AG04450 (cell line): ENCODE data around the gene RIC3. TPM values are rescaled to one million over a fixed set of nuclear protein-coding genes. Genes with fewer than 3 reads are reported as not detected.

Experiments
- CTCF ChIA-PET: fragments of 300-600, 350-600 bp; formaldehyde crosslinking; extraction: SDS; loops from one replicate; lab custom pipeline; 2022; ENCODE audit warnings: antibody characterized with exemption, inconsistent platforms; lab: Charles Lee
- POLR2A ChIA-PET: fragments of 350-600 bp; formaldehyde crosslinking; extraction: SDS; loops from one replicate; lab custom pipeline; 2021; ENCODE audit warnings: antibody characterized with exemption, inconsistent platforms; lab: Yijun Ruan, JAX
- DNase-seq: peaks from one replicate; pipeline ENCODE4 v3.0.0-alpha.2; 2011; ENCODE audit warnings: low read depth, low spot score
- H3K27ac ChIP-seq: one replicate; pipeline ENCODE4 v1.5.1; 2012; ENCODE audit warnings: low read depth, low read length, control low read depth
- H3K27me3 ChIP-seq: one replicate; pipeline ENCODE4 v1.6.0; 2012; ENCODE audit warnings: low read length; ENCODE audit not compliant: control insufficient read depth, insufficient read depth
- H3K4me3 ChIP-seq: 2 replicates; pipeline ENCODE4 v1.5.1; 2011; ENCODE audit warnings: mild to moderate bottlenecking, low read depth, low read length, control low read depth
- H3K9me3 ChIP-seq: 2 replicates; pipeline ENCODE4 v1.5.1; 2012; ENCODE audit warnings: low read length; ENCODE audit not compliant: control insufficient read depth, insufficient read depth
- polyA plus RNA-seq: library from polyadenylated mRNA; depleted of rRNA; stranded (reverse); fragments of >200 nt; gene quantifications from 2 replicates; pipeline ENCODE4 v1.2.3, GENCODE V29; 2011
- TF ChIP-seq, protein P1 (sequence below): IDR thresholded peaks from 2 replicates; pipeline ENCODE4 v1.5.1; 2011; ENCODE audit warnings: low read depth, low read length, control low read depth, inconsistent platforms

Gene RIC3
- polyA plus RNA-seq, 1 experiment, result not detected

DNA sequence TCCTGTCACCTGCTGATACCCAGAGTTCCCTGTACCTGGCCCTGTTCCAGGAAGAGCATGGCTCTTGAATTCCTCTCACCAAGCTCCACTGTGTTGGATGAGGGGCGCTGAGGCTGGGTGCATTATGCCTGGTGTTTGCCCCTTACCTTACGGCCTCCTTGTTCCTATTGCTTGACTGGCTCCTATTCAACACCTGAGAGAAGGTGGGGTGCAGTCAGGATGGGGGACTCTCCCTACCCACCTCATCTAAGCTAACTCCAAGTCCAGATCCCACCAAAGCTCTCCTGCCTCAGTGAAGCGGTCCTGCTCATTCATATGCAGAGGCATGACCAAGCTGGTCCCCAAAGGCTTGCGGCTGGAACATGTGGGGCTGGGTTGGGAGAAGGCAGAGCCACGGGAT, 35.8 kb upstream of the RIC3 start:
- ChIA-PET POLR2A (no interaction called here), CTCF (interaction anchor here (0.8 to 1.4 kb wide), 2 partner anchors 12 kb away, joined by 4 read pairs; no protein-coding TSS in a partner anchor)
- TF ChIP-seq, protein P1, sequence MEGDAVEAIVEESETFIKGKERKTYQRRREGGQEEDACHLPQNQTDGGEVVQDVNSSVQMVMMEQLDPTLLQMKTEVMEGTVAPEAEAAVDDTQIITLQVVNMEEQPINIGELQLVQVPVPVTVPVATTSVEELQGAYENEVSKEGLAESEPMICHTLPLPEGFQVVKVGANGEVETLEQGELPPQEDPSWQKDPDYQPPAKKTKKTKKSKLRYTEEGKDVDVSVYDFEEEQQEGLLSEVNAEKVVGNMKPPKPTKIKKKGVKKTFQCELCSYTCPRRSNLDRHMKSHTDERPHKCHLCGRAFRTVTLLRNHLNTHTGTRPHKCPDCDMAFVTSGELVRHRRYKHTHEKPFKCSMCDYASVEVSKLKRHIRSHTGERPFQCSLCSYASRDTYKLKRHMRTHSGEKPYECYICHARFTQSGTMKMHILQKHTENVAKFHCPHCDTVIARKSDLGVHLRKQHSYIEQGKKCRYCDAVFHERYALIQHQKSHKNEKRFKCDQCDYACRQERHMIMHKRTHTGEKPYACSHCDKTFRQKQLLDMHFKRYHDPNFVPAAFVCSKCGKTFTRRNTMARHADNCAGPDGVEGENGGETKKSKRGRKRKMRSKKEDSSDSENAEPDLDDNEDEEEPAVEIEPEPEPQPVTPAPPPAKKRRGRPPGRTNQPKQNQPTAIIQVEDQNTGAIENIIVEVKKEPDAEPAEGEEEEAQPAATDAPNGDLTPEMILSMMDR, result no peak
- Histone ChIP-seq H3K9me3 (no peaks in the 10 kb centered on the region; the same call in 1 of the 2 replicates), H3K27me3 (peaks cover 11% of the 10 kb centered on the region), H3K27ac (no peak overlapping the region), H3K4me3 (no peak overlapping the region)
- no peak for DNase-seq

DNA sequence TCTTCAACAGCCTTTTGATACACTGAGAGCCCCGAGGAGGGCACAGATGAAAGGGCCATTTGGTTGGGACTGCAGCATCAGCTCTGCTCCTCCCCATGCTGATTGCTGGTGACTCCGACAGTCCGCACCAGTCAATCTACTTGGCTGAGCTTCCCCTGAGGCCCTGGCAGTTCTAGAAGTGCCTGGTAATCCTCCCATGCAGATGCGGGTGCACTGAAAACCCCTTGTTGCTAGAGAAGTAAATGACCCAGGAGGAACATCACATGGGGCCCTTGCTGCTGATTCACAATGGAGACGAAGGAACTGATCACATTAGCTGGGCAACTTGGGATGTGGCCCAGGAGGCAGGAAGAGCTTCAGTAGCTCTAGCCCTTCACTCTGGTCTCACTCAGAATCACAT, 35.2 kb upstream of the RIC3 start:
- no peak for DNase-seq
- no peak overlapping the region for H3K4me3 ChIP-seq
- H3K9me3 ChIP-seq, result no peaks in the 10 kb centered on the region; the same call in 1 of the 2 replicates
- no peak overlapping the region for H3K27ac ChIP-seq
- CTCF ChIA-PET, result interaction anchor here (0.8 kb wide), 1 partner anchor 11 kb away, joined by 4 read pairs; no protein-coding TSS in a partner anchor
- POLR2A ChIA-PET, result no interaction called here
- TF ChIP-seq, protein P1, result no peak
- peaks cover 11% of the 10 kb centered on the region for H3K27me3 ChIP-seq

DNA sequence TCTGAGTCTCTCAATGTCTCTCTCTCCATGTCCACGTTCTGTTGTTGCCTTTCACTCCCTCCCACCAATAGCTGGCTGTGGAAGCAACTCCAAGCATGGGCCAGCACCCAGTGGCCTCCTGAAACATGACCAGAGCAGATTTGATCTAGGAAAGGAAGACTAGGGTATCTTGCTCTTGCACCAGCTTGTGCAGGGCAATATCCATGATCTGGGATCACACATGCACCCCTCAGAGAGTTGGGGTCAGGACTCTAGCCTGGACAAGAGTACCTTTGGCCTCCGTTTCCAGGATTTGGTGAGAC, 34.5 kb upstream of the RIC3 start:
- H3K27ac ChIP-seq, result no peak overlapping the region
- no peak overlapping the region for H3K4me3 ChIP-seq
- TF ChIP-seq, protein P1, result no peak
- no peak for DNase-seq
- no peaks in the 10 kb centered on the region; the same call in 1 of the 2 replicates for H3K9me3 ChIP-seq
- ChIA-PET CTCF (interaction anchor here (1.2 to 2.7 kb wide), 2 partner anchors 10 to 60 kb away, joined by 3 to 16 read pairs; partner anchors contain the start of gene LMO1), POLR2A (no interaction called here)
- peaks cover 11% of the 10 kb centered on the region for H3K27me3 ChIP-seq

DNA sequence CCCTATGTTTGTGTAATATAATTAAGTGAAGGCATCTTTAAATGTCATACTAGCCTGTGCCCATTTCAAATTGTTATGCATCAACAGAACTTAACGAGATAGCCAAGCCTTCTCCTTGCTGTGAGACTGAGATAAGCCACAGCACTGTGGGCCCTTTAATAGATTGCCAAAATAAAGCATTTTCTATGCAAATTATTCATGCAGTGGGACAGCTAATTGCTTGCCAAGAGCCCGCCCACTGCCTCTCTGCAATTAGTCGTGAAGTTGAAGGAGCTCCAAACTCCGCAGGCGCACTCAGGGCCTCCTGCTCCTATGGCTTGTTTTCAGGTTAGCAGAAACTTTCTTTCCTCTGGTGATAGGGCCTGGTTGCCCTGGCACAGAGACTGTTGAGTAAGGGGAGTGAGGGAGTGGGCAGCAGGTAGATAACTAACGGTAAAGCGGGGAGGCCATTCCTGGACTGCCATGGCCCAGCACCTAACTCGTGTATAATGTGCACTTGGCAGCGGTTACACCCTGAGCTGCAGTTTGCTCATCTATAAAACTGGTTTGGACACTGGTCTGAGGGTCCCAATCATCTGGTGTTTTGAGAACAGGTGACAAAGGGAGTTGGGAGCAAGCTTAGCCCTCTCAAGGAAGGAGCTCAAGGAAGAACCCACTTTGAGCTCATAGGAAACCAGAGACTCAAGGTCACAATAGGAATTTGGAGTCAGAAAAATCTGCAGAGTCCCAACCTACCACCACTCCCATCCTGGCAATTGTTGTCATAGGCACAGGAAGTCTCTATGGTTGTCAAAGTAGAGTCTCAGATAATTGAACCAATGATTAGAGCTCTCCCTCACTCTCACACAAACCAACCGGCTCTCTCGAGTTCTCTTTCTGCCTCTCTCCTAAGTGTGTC, 33.9 kb upstream of the RIC3 start:
- CTCF ChIA-PET, result interaction anchor here (1.2 to 2.7 kb wide), 2 partner anchors 10 to 61 kb away, joined by 3 to 16 read pairs; partner anchors contain the start of gene LMO1
- H3K4me3 ChIP-seq, result no peak overlapping the region
- no peak overlapping the region for H3K27ac ChIP-seq
- no peak for DNase-seq
- no peaks in the 10 kb centered on the region; the same call in 1 of the 2 replicates for H3K9me3 ChIP-seq
- POLR2A ChIA-PET, result no interaction called here
- TF ChIP-seq, protein P1, result no peak
- peaks cover 11% of the 10 kb centered on the region for H3K27me3 ChIP-seq
